Thyroid gland (tissue), 4 donors: Measurements from ENCODE around the gene SH3TC2. TPM values are rescaled to one million over a fixed set of nuclear protein-coding genes. Genes with fewer than 3 reads are reported as not detected.

Experiments used
- DNase-seq, 2 donors: peaks; one replicate each; pipeline ENCODE4 v3.0.0-alpha.2; 2019
- H3K27ac ChIP-seq, 3 donors: fragments of 200-600 bp; sonication (generic); 1 replicate in 2 of 3; 2 replicates in 1 of 3; pipeline ENCODE4 v1.5.1; 2016 to 2019; ENCODE audit warnings: mild to moderate bottlenecking in 1 of 3, moderate library complexity in 1 of 3
- H3K27me3 ChIP-seq: fragments of 200-600 bp; sonication (generic); one replicate; pipeline ENCODE4 v1.5.1; 2019
- H3K36me3 ChIP-seq, 2 donors: fragments of 200-600 bp; sonication (generic); one replicate each; pipeline ENCODE4 v1.5.1; 2016 to 2019
- H3K4me1 ChIP-seq, 2 donors: fragments of 200-600 bp; sonication (generic); one replicate each; pipeline ENCODE4 v1.5.1; 2017 to 2019
- H3K4me3 ChIP-seq, 3 donors: fragments of 200-600 bp; sonication (generic); replicated peaks in 1 of 3; 1 replicate in 2 of 3; 2 replicates in 1 of 3; pipeline ENCODE4 v1.5.1; 2016; ENCODE audit warnings: mild to moderate bottlenecking in 1 of 3
- H3K9me3 ChIP-seq: fragments of 200-600 bp; sonication (generic); one replicate; pipeline ENCODE4 v1.5.1; 2017
- POLR2A ChIP-seq, 2 donors: fragments of 450-650 bp; IDR thresholded peaks; one replicate each; pipeline ENCODE4 v1.6.1; 2017; ENCODE audit warnings: antibody characterized with exemption in 2 of 2, mild to moderate bottlenecking in 2 of 2, moderate library complexity in 1 of 2
- WGBS, 2 donors: methylation state at CpG; one replicate each; pipeline ENCODE4 v1.1.5; 2017; 5-methylcytosine and 5-hydroxymethylcytosine counted together
- intact Hi-C: fragments of 100-400 bp; cut with DNase I; formaldehyde crosslinking; loops from one replicate; pipeline ENCODE4 v1.15.1; 2023
- total RNA-seq, 4 donors: library from RNA; depleted of rRNA; stranded (reverse); fragments of >200 nt; gene quantifications; one replicate each; pipeline ENCODE4 v1.2.3, GENCODE V29; 2016
- TF ChIP-seq, protein P1 (sequence below), 6 experiments: fragments of 200-600 bp in 3 of 6; fragments of 450-650 bp in 3 of 6; sonication (generic) in 3 of 6; IDR thresholded peaks; one replicate each; pipeline ENCODE4 v1.5.1; 2016 to 2019; ENCODE audit warnings: antibody characterized with exemption in 6 of 6, mild to moderate bottlenecking in 2 of 6, inconsistent platforms in 1 of 6, moderate library complexity in 1 of 6

Gene SH3TC2
- total RNA-seq, 4 donors from 2014 or later, result 0.83 to 2.0 (median 1.5) TPM

DNA sequence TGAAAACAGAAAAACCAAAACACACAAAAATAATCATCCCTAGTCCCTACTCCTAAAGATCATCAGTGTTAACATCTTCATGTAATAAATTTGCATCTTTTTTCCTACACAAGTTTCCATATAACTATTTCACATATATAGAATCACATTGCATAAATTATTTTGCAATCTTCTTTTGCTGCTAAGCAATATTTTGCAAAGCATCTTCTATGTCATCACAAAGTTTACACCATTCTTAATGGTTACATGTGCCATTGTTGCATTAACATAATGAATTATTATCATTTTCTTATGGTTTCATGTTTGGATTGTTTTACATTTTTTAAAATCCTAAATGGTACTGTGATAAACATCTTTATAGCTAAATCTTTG lies 17.8 kb downstream of the SH3TC2 start:
- Histone ChIP-seq H3K36me3 (no peaks in the 10 kb centered on the region), H3K27ac (no peak overlapping the region), H3K4me3 (no peak overlapping the region), H3K27me3 (no peaks in the 10 kb centered on the region), H3K9me3 (no peaks in the 10 kb centered on the region), H3K4me1 (no peaks in the 10 kb centered on the region)
- no peak for DNase-seq
- no peak for TF ChIP-seq POLR2A (IDR thresholded peaks at IDR 0.05)
- TF ChIP-seq, protein P1, sequence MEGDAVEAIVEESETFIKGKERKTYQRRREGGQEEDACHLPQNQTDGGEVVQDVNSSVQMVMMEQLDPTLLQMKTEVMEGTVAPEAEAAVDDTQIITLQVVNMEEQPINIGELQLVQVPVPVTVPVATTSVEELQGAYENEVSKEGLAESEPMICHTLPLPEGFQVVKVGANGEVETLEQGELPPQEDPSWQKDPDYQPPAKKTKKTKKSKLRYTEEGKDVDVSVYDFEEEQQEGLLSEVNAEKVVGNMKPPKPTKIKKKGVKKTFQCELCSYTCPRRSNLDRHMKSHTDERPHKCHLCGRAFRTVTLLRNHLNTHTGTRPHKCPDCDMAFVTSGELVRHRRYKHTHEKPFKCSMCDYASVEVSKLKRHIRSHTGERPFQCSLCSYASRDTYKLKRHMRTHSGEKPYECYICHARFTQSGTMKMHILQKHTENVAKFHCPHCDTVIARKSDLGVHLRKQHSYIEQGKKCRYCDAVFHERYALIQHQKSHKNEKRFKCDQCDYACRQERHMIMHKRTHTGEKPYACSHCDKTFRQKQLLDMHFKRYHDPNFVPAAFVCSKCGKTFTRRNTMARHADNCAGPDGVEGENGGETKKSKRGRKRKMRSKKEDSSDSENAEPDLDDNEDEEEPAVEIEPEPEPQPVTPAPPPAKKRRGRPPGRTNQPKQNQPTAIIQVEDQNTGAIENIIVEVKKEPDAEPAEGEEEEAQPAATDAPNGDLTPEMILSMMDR (IDR thresholded peaks at IDR 0.05), result no peak
- intact Hi-C loops, result no loop called here

DNA sequence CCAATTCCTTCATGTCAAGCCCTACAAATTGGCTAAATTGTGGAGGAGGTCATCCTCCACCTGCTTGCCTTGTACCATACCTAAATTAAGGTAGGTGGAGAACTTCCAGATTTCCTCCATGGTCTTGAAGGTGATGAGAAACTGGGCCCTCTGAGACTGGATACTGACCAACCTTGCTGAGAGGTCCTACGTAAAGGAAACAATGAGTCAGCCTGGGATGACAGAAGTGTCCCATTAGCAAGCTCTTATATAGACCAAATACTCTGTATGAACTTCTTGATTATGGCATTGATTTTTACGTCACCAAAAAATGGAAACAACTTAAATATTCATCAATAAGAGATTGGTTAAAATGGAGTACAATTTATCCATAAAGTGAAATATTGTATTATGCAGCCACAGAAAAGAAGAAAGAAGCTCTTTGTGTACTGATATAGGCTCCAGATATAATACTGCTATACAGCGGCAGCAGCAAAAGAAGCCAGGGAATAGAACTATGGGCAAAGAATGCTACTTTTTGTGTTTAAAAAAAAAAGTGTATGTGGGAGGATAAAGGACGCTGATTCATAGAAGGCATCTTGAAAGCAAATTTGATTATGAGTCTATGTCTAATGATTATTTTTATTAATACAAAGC lies 18.3 kb downstream of the SH3TC2 start:
- Histone ChIP-seq H3K27me3 (no peaks in the 10 kb centered on the region), H3K4me1 (no peaks in the 10 kb centered on the region), H3K4me3 (no peak overlapping the region), H3K9me3 (no peaks in the 10 kb centered on the region), H3K36me3 (no peaks in the 10 kb centered on the region), H3K27ac (no peak overlapping the region)
- intact Hi-C loops, result no loop called here
- no peak for DNase-seq
- TF ChIP-seq POLR2A (IDR thresholded peaks at IDR 0.05), result no peak
- TF ChIP-seq, protein P1 (IDR thresholded peaks at IDR 0.05), result no peak
- 92 to 96% methylated on average over 4 of the region's 4 CpGs for WGBS, 2 donors

DNA sequence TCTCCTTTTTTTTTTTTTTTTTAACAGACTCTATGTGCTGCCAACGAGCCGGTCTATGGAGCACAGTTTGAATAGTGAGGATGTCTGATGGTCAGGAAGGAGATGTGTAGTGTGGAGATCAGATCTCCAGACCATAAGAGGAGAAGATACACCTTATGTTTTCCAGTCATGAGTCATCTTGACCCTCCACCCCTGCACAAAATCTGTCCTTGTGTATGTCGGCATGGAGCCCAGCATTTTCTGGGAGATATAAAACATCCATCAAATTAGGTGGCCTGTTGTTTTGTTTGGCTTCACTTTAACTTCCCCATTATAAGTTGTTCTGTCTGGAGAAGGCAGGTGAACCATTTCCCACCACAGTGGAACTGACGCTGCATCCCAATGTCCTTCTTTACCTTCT lies 19.2 kb downstream of the SH3TC2 start:
- intact Hi-C loops, result no loop called here
- no peaks in the 10 kb centered on the region for H3K4me1 ChIP-seq
- no peak for DNase-seq
- TF ChIP-seq, protein P1 (IDR thresholded peaks at IDR 0.05), result no peak
- no peak for TF ChIP-seq POLR2A (IDR thresholded peaks at IDR 0.05)
- H3K36me3 ChIP-seq, result no peaks in the 10 kb centered on the region
- no peaks in the 10 kb centered on the region for H3K9me3 ChIP-seq
- WGBS, 2 donors, result 73 to 85% methylated on average over 4 of the region's 4 CpGs
- no peaks in the 10 kb centered on the region for H3K27me3 ChIP-seq
- H3K27ac ChIP-seq, result no peak overlapping the region
- H3K4me3 ChIP-seq, result no peak overlapping the region

DNA sequence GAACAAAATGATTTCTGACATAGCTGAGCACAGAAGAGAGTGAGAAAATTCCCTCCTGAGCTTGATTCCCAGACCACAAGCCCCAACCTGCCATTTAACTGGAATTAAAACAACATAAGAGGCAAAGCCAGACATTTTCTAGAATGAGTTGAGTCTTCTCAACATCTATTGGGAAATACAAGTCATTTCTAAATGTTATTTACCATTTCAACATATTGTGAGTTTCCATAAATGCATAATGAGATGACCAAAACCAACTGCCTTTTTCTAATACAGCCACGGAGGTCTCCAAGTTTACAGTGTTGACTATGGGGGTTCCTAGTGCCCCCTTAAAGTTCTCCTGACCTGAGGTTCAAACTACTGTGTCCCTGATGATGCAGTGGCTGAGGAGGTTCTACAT lies 20.0 kb downstream of the SH3TC2 start:
- Histone ChIP-seq H3K4me3 (no peak overlapping the region), H3K4me1 (no peaks in the 10 kb centered on the region), H3K36me3 (no peaks in the 10 kb centered on the region), H3K27me3 (no peaks in the 10 kb centered on the region), H3K9me3 (no peaks in the 10 kb centered on the region), H3K27ac (no peak overlapping the region)
- DNase-seq, result no peak
- intact Hi-C loops, result no loop called here
- TF ChIP-seq POLR2A (IDR thresholded peaks at IDR 0.05), result no peak
- TF ChIP-seq, protein P1 (IDR thresholded peaks at IDR 0.05), result no peak
- 93 to 100% methylated on average over 1 of the region's 1 CpG for WGBS, 2 donors

DNA sequence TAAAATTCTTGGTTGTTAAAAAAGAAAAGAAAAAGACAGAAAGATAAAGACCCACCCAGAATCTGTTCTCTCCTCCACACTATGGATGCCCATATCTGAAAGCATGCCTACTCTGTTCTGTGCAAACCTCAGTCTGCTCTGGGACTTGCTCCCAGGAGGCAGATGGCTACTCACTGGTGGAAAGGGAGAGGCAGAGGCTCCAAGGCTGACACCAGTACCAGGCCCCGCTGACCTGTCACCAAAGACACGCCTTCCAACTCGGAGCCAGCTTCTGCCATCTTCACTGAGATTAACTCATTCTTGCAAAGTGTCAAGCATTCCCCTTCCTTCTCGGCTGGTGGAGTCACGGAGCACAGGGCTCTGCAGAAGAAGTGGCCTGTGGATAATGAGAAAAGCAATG lies 21.6 kb downstream of the SH3TC2 start:
- DNase-seq, result no peak
- Histone ChIP-seq H3K36me3 (no peaks in the 10 kb centered on the region), H3K27me3 (no peaks in the 10 kb centered on the region), H3K4me3 (no peak overlapping the region), H3K27ac (no peak overlapping the region), H3K9me3 (no peaks in the 10 kb centered on the region), H3K4me1 (no peaks in the 10 kb centered on the region)
- intact Hi-C loops, result no loop called here
- TF ChIP-seq, protein P1 (IDR thresholded peaks at IDR 0.05), result no peak
- TF ChIP-seq POLR2A (IDR thresholded peaks at IDR 0.05), result no peak
- 76 to 87% methylated on average over 5 of the region's 5 CpGs for WGBS, 2 donors
